H1 (cell line): ENCODE results near the gene PCF11. TPM values are rescaled to one million over a fixed set of nuclear protein-coding genes. Genes with fewer than 3 reads are reported as not detected.

Experiments
- polyA plus RNA-seq, 7 experiments: library from polyadenylated mRNA; depleted of rRNA in 3 of 7; stranded (reverse) in 5 of 7; unstranded in 2 of 7; fragments of >200 nt in 5 of 7; fragments of 200-250 nt in 2 of 7; gene quantifications; 1 replicate in 5 of 7; 2 replicates in 1 of 7; 4 replicates in 1 of 7; pipeline versions ENCODE4 v1.2.1 to v1.2.3, GENCODE V29; 2011 to 2013; ENCODE audit warnings: missing spikeins in 2 of 7, mixed read lengths in 2 of 7
- total RNA-seq: library from RNA; stranded (reverse); fragmentation: NEBNext Ultra II Directional; extraction: Animal tissue kit (Norgen Biotek cat#: 25700); gene quantifications from 2 replicates; pipeline ENCODE4 v1.2.1, GENCODE V29; 2021
- TF ChIP-seq, protein P1 (sequence below): fragments of 300-600 bp; sonication (generic); IDR thresholded peaks from 2 replicates; pipeline ENCODE4 v1.7.1; 2012; ENCODE audit warnings: low read length, moderate library complexity, mild to moderate bottlenecking, inconsistent platforms; ENCODE audit not compliant: insufficient replicate concordance
- TF ChIP-seq, protein P2 (sequence below): IDR thresholded peaks from 2 replicates; pipeline ENCODE4 v1.6.1; 2012; ENCODE audit warnings: low read length, inconsistent platforms

Gene PCF11
- total and polyA plus RNA-seq, 2 of the 8 experiments (the other 6 are each of a cell fraction or from before 2014, with no cell fraction given): 25.1 to 47.7 TPM

GRCh38 chr11:83119216-83119615 lies 37.7 kb upstream of the PCF11 start (continued):
- TF ChIP-seq, protein P1, sequence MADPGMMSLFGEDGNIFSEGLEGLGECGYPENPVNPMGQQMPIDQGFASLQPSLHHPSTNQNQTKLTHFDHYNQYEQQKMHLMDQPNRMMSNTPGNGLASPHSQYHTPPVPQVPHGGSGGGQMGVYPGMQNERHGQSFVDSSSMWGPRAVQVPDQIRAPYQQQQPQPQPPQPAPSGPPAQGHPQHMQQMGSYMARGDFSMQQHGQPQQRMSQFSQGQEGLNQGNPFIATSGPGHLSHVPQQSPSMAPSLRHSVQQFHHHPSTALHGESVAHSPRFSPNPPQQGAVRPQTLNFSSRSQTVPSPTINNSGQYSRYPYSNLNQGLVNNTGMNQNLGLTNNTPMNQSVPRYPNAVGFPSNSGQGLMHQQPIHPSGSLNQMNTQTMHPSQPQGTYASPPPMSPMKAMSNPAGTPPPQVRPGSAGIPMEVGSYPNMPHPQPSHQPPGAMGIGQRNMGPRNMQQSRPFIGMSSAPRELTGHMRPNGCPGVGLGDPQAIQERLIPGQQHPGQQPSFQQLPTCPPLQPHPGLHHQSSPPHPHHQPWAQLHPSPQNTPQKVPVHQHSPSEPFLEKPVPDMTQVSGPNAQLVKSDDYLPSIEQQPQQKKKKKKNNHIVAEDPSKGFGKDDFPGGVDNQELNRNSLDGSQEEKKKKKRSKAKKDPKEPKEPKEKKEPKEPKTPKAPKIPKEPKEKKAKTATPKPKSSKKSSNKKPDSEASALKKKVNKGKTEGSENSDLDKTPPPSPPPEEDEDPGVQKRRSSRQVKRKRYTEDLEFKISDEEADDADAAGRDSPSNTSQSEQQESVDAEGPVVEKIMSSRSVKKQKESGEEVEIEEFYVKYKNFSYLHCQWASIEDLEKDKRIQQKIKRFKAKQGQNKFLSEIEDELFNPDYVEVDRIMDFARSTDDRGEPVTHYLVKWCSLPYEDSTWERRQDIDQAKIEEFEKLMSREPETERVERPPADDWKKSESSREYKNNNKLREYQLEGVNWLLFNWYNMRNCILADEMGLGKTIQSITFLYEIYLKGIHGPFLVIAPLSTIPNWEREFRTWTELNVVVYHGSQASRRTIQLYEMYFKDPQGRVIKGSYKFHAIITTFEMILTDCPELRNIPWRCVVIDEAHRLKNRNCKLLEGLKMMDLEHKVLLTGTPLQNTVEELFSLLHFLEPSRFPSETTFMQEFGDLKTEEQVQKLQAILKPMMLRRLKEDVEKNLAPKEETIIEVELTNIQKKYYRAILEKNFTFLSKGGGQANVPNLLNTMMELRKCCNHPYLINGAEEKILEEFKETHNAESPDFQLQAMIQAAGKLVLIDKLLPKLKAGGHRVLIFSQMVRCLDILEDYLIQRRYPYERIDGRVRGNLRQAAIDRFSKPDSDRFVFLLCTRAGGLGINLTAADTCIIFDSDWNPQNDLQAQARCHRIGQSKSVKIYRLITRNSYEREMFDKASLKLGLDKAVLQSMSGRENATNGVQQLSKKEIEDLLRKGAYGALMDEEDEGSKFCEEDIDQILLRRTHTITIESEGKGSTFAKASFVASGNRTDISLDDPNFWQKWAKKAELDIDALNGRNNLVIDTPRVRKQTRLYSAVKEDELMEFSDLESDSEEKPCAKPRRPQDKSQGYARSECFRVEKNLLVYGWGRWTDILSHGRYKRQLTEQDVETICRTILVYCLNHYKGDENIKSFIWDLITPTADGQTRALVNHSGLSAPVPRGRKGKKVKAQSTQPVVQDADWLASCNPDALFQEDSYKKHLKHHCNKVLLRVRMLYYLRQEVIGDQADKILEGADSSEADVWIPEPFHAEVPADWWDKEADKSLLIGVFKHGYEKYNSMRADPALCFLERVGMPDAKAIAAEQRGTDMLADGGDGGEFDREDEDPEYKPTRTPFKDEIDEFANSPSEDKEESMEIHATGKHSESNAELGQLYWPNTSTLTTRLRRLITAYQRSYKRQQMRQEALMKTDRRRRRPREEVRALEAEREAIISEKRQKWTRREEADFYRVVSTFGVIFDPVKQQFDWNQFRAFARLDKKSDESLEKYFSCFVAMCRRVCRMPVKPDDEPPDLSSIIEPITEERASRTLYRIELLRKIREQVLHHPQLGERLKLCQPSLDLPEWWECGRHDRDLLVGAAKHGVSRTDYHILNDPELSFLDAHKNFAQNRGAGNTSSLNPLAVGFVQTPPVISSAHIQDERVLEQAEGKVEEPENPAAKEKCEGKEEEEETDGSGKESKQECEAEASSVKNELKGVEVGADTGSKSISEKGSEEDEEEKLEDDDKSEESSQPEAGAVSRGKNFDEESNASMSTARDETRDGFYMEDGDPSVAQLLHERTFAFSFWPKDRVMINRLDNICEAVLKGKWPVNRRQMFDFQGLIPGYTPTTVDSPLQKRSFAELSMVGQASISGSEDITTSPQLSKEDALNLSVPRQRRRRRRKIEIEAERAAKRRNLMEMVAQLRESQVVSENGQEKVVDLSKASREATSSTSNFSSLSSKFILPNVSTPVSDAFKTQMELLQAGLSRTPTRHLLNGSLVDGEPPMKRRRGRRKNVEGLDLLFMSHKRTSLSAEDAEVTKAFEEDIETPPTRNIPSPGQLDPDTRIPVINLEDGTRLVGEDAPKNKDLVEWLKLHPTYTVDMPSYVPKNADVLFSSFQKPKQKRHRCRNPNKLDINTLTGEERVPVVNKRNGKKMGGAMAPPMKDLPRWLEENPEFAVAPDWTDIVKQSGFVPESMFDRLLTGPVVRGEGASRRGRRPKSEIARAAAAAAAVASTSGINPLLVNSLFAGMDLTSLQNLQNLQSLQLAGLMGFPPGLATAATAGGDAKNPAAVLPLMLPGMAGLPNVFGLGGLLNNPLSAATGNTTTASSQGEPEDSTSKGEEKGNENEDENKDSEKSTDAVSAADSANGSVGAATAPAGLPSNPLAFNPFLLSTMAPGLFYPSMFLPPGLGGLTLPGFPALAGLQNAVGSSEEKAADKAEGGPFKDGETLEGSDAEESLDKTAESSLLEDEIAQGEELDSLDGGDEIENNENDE: no peak
- TF ChIP-seq, protein P2, sequence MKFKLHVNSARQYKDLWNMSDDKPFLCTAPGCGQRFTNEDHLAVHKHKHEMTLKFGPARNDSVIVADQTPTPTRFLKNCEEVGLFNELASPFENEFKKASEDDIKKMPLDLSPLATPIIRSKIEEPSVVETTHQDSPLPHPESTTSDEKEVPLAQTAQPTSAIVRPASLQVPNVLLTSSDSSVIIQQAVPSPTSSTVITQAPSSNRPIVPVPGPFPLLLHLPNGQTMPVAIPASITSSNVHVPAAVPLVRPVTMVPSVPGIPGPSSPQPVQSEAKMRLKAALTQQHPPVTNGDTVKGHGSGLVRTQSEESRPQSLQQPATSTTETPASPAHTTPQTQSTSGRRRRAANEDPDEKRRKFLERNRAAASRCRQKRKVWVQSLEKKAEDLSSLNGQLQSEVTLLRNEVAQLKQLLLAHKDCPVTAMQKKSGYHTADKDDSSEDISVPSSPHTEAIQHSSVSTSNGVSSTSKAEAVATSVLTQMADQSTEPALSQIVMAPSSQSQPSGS: no peak
- TF ChIP-seq, all 59 proteins: peak for 0
